NCI-H2196 (cell line): ENCODE data around the gene ITPKA.
"Not testable (repeated sequence)": the region's sequence is repeated elsewhere in the genome, so short reads cannot be mapped to it uniquely, and the experiment has no call there.

Source experiments
- DNase-seq: peaks from one replicate; lab custom pipeline; 2025; ENCODE audit not compliant: unreplicated experiment; lab: John Stamatoyannopoulos, UW

ITPKA gene

GRCh38 chr15:41493205-41493901 is at the start of gene ITPKA:
Gene ITPKA (plus strand): TSS chr15:41493874. CDS start chr15:41493928, 54 bp downstream.
- DNase-seq: peak; percentile 57

GRCh38 chr15:41445399-41445798 is 48.3 kb upstream of the ITPKA start:
- DNase-seq: no peak

DNA sequence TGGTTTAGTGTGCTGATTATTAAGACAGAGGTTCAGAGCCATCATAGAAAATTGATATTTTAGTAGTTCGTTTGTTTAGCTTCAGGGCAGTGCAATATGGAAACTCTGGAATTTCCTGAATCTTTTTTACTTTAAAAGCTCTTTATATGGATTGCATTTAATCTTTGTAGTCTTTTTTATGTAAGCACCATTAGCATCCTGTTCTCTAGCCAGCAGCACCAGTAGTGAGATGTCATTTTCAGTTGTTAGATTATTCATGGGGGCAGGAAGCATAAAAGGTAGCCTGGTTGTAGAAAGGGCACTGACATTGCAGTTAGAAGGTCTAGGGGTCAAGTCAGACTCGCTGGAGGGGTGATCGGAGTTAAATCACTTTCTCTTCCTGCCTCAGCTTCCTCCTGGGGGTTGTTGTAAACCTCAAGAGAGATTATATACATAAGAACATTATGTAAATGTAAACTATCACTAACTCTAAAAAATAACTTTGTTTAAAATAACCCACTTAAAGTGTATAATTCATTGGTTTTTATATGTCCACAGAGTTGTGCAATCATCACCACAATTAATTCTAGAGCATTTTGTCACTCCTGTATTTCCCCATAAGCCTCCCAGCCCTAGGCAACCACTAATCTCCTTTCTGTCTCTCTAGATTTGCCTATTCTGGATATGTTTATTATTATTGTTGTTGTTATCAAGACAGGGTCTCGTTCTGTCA is 31.4 kb upstream of the ITPKA start:
- DNase-seq: no peak

- no peak for DNase-seq
These were observed 28.6 kb upstream of the ITPKA start for GRCh38 chr15:41464889-41465580.

GRCh38 chr15:41465822-41466421 is 27.8 kb upstream of the ITPKA start:
- peak; percentile 14 for DNase-seq

DNA sequence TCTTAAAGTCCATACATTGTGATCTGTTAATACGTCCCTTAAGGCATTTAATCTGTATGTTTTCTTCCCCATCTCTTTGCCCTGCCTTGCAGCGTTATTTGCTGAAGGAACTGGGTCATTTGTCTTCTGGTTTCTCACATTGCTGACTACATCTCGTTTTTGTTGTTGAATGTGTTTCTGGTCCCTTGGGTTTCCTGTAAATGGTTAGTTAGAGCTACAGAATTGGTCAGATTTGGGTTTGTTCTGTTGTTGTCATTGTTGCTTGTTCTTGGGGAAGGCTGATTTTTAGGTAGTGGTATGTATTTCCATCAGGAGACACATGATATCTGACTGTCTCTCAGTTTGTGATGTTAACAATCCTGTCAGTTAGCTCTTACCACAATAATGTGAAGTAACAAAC is 27.0 kb upstream of the ITPKA start:
- DNase-seq: no peak

- not testable (repeated sequence) for DNase-seq
These were observed 24.0 kb upstream of the ITPKA start for GRCh38 chr15:41469644-41470043.

DNA sequence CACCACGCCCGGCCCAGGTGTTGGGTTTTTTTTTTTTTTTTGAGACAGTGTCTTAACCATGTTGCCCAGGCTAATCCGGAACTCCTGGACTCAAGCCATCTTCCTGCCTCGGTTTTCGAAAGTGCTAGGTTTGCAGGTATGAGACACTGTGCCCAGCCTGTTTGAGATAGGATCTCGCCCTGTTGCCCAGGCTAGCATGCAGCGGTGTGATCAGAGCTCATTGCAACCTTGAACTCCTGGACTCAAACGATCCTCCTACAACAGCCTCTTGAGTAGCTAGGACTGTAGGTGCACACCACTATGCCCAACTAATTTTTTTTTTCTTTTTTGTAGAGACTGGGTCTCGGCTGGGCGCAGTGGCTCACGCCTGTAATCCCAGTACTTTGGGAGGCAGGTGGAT is 20.3 kb upstream of the ITPKA start:
- no peak for DNase-seq

- no peak for DNase-seq
These were observed 19.2 kb upstream of the ITPKA start for GRCh38 chr15:41474436-41474835.

- no peak for DNase-seq
These were observed 18.7 kb upstream of the ITPKA start for GRCh38 chr15:41474941-41475340.

DNA sequence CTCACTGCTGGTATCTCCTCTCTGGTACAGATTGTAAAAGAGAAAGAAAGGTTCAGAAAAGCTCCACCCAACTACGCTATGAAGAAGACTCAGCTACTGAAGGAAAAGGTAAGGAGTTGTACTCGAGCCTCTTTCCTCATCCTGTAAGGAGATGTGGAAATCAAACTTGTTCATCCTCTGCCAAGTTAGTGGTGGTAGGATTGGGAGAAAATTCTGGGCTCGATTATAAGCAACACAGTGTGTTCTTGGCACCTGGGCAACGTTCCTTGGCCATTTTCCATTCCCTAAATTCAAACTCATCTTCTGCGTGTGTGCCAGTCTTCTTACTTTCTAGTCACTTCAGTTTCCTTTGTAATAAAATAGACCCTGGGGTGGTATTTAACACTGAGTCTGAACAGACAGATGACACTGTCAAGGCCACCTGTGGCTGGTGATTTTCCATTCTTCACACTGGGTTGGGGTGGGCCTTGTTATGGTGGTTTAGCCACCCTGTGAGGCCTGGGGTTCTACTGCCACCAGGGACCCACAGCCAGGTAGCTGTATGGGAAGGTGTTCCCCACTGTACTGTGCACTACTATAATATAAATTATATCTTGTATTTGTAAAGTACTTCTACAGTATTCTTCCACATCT is 17.1 kb upstream of the ITPKA start:
- DNase-seq: no peak

GRCh38 chr15:41480396-41481140 is 13.1 kb upstream of the ITPKA start:
- DNase-seq: no peak

DNA sequence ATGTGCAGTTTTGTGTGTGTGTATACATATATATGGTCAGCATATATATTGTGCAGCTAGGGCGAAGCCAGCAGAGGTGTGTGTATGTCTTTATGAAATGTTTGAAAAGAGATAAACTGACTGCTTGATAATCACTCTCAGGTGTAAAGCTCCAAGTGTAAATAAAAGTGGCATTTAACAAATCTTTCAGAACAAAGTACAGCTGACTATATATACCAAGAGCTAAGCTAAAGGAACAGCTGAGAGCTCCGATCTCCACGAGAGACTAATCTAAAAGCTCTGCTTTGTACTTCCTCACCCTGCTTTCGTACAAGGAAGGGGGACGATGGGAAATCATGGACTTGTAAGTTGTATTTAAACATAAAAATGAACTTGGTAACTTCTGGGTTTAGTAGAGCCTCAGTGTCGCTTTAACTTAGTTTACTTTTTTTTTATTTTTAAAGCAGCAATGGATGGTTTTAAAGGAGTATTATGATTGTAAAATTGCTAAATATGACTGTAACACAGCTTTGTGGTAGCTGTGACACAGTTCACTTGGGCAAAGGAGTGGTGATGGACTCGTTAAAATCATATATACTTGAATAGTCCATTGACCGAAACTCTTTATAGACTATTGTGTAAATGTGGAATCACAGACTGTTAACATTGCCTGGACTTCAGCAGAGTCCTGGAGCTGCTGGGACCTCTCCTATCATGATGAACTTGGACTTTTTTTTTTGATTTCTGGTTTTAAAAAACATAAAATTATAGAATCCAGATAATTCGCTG is 11.4 kb upstream of the ITPKA start:
- DNase-seq: no peak

DNA sequence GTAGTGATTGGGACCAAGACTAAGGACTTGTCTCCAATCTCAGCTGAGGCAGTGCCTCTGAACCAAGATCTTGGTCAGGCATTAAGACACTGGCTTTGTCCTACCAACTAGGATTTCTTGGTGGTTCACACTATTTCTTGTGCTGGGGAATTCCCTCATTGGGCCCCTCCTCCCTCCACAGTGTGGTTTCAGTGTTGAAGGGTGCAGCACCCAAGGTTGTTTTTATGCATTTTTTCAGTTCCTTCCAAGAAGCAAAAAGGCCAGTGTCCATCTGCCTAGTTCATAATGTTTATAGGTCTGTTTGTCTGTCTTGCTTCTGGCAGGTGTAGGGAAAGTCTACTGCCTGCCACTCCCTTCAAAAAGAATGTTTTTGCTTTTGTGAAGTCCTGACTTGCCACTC is 10.6 kb upstream of the ITPKA start:
- DNase-seq: no peak

- no peak for DNase-seq
These were observed 10.2 kb upstream of the ITPKA start for GRCh38 chr15:41483519-41483918.

DNA sequence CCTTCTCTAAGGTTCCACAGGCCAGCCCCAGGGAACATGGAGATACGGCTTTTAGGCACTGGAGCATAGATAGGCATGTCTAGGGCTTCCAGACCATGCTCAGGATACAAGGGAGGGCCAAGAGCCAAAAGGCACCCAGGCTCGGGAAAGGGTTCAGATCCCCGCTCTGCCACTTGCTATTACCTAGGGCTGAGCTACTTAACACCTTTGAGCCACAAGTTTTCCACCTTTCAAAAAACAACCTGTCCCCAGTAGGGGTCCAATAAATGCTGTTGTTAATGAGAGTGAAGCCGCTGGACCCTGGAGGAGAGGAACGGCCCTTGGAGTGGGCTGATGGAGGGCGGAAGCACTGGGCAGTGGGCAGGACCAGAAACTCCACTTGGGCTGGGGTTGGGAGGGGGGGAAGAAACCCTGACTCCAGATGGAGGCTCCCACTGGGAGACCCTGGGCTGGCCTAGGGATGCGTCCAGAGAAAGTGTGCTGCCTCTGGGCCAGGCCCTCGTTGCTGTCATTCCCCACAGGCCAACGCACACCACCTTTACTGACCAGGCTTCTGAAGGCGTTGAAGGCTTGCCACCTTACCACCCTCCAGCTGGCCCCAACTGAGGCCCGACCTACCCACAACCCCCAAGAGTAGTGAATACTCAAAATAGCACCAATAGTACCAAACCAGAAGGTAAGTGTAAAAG is 8.6 kb upstream of the ITPKA start:
- no peak for DNase-seq

- DNase-seq: no peak
These were observed 7.4 kb upstream of the ITPKA start for GRCh38 chr15:41486286-41486685.

DNA sequence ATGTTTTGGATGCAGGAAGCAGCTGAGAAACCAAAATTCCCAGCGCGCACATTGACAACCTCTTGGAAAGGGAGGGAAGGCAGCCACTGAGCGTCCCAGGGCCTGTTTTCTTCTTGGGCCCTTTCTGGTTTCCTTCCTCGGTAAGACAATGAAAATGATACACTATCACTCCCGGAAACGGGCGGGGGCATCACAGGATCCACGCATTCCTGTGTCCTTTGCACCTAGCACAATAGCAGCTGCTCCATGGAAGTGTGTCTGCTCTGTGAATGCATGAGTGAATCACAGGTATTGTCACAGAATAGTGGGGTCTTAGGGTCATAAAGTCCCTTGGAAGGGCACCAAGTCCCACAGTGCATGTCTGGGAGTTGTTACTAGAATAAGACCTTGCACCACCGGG is 6.3 kb upstream of the ITPKA start:
- DNase-seq: no peak

GRCh38 chr15:41487802-41488201 is 5.9 kb upstream of the ITPKA start:
- DNase-seq: no peak
